Stimulated activated CD4-positive, alpha-beta T cell treated with anti-CD3 and anti-CD28 coated beads, Interleukin-1b, Interleukin-23, amount 100 ng/mL, for 24 hours (primary cell): Measurements from ENCODE around the gene NUFIP2.
A peak's percentile ranks its signal among the peaks of the same experiment; 100 is the strongest.
"Not testable (repeated sequence)": the region's sequence is repeated elsewhere in the genome, so short reads cannot be mapped to it uniquely, and the experiment has no call there.

ENCODE experiments used
- DNase-seq, 4 experiments: peaks; one replicate each; pipeline ENCODE4 v3.0.0-alpha.2; 2020; ENCODE audit warnings: low read depth in 4 of 4, low spot score in 1 of 4

The NUFIP2 gene

GRCh38 chr17:29240477-29240876 is 53.5 kb downstream of the NUFIP2 start:
- no peak for DNase-seq

- DNase-seq = no peak
Observed at GRCh38 chr17:29238133-29238850, 55.7 kb downstream of the NUFIP2 start.

DNA sequence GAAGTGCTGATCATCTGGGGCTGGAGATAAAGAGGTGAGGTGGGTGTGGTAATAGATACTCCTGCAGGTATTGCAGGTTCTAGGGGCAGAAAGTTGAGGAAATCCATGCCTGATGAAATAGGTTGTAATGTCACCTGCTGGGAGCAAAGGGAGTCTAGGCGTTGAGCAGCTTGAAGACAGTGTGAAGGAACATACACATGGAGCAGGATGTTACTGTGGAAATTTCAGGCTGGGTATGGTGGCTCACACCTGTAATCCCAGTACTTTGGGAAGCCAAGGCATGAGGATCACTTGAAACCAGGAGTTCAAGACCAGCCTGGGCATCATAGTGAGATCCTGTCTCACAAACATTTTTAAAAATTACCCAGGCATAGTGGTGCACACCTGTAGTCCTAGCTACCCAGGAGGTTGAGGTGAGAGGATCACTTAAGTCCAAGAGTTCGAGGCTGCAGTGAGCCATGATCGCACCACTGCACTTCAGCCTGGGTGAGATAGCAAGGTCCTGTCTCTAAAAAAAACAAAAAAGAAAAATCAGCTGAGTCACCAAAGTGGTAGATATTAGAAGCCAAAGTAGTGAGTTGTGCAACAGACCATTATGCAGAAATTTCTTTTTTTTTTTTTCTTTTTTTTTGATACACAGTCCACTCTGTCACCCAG is 56.3 kb downstream of the NUFIP2 start:
- no peak for DNase-seq

DNA sequence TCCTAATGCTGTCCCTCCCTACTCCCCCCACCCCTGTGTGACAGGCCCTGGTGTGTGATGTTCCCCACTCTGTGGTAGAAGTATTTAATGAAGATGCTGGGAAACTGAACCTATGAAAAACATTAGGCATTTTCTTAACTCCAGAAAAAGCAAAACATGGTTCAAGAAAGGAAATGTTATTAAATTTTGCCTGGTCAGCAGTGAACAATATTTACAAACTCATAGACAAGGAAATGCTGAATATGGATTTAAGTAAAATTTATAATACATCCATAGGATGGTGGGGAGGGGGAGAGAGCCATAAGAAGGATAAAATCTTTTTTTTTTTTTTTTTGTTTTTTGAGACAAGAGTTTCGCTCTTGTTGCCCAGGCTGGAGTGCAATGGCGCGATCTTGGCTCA is 58.0 kb downstream of the NUFIP2 start:
- DNase-seq = no peak

DNA sequence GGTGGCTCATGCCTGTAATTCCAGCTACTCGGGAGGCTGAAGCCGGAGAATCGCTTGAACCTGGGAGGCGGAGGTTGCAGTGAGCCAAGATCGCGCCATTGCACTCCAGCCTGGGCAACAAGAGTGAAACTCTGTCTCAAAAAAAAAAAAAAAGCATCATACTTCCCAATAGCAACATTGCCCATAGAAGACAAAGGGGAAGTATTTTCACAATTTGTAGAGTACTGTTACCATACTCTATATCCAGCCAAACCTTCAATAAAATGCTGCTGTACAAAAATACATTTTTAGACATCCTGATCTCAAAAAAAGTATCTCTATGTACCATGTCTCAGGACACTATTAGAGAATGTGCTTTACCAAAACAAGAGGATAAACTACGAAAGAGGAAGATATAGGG is 59.0 kb downstream of the NUFIP2 start:
- DNase-seq = not testable (repeated sequence)

- DNase-seq = no peak
Observed at GRCh38 chr17:29233301-29233700, 60.6 kb downstream of the NUFIP2 start.

GRCh38 chr17:29225396-29225795 is 68.6 kb downstream of the NUFIP2 start:
- DNase-seq = no peak

DNA sequence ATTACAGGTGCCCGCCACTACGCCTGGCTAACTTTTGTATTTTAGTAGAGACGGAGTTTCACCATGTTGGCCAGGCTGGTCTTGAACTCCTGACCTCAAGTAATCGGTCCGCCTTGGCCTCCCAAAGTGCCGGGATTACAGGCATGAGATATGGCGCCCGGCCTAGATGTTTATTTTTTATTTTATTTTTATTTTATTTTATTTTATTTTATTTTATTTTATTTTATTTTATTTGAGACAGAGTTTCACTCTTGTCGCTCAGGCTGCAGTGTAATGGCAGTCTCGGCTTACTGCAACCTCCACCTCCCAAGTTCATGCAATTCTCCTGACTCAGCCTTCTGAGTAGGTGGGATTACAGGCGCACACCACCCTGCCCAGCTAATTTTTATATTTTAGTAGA is 72.6 kb downstream of the NUFIP2 start:
- not testable (repeated sequence) for DNase-seq

DNA sequence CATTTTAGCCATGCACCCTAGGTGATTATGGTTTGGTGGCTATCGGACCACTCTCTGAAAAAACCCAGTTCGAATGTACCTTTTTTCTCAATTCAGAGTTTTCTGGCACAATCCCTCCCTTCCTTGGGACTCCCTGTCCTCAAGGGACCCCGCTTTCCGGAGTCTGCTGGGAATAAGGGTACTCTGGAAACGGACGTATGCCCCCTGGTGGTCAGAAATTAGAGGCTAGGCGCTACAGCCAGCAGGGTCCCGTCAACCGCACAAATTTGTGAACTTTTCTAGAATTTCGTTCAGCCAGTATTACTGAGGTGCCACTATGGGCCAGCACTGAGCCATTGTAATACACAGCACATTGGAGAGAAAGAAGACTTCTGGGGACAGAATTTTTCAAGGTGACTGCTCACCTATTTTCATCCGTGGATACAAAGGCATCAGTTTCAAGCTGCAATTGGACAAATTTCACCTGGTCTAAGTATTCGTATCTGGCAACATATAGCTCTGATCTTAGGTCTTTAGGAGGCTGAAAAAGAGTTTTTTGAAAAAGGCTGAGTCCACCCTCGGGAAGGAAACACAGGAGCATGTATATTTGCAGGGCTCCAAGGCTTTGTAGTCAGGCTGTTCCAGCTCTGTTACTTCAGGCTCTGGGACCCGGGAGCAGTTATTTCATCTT is 74.4 kb downstream of the NUFIP2 start:
- peak; percentile 54 to 58 (median 56) for DNase-seq

- DNase-seq = no peak
Observed at GRCh38 chr17:29216856-29217255, 77.1 kb downstream of the NUFIP2 start.

- no peak for DNase-seq
Observed at GRCh38 chr17:29216181-29216580, 77.8 kb downstream of the NUFIP2 start.

DNA sequence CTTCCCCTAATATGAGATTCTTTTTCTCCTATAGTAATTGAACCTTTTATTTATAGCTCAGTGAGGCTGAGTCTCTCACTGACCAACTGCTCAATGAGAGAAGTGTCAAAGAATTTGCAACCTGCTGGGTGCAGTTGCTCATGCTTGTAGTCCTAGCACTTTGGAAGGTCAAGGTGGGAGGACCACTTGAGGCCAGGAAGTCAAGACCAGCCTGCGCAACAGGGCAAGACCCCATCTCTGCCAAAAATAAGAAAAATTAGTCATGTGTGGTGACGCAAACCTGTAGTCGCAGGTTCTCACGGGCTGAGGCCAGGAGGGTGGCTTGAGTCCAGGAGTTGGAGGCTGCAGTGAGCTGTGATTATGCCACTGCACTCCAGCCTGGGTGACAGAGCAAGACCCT is 78.2 kb downstream of the NUFIP2 start:
- DNase-seq = no peak

DNA sequence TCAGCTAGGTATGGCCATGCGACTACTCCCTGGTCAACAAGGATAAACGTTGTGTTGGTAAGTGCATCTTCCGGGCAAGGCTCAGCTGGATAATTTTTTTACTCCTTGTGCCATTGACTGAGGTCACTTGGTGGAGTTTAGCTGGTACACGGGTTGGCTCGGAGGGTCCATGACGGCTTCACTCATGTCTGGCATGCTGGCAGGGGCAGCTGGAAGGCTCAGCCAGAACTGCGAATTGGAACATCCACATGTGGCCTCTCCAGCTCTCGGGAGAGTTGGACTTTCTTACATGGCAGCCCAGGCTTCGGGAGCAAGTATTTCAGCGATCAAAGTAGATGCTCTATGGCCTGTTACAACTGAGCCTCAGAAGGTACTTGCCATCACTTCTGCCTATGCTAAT is 78.8 kb downstream of the NUFIP2 start:
- no peak for DNase-seq

DNA sequence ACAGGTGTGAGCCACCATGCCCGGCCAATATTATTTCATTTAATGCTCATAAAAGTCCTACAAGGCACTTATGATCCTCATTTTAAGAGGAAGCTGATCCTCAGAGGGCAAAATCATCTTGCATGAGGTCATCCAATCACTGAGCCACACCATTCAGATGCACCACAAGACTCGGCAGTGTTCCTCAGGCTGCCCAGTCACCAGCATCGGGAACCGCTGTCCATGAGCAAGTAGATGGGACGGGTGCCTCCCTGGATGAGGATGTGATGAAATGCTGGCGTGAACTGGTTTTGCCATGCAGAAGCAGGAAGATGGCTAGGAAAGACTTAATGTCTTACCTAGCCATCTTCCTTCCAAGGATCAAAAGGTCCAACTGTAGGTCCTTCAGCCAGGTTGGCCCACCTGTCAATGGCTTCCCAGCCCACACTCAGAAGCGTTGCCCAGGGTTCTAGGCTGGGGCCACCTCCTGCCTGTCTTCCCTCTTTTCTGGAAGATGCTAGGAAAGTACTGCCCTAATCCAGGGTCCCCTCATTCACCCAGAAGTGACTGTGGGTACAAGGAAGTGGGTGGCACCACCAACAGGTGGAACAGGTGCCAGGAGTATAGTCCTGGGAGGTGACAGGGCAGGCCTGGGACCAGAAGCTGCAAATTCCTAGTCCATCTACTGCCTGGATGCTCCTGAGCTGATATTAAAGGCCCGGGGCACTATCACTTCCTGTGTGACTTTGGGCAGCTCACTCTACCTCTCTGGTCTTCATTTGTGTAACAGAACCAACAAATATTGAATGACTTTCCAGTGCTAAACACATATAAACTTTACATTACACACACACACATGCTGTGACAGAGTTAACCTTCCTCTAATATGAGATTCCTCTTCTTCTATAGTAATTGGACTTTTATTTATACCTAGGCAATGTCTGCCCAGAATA is 79.5 kb downstream of the NUFIP2 start:
- no peak for DNase-seq

DNA sequence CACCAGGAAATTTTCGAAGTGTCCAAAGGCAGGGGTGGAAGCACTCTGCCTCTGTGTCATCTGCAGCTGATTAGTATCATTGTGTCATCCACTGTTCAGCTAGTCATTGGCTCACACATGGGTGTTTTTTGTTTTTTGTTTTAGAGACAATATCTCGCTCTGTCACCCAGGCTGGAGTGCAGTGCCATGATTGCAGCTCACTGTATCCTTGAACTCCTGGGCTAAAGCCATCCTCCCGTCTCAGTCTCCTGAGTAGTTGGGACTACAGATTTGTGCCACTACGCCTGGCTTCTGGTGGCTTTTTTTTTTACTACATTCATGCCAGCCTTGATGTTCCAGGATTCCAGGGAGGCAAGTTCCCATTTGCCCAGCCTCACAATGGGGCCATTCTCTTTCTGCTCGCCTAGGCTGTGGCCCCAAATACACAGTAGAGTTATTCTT is 81.2 kb downstream of the NUFIP2 start:
- DNase-seq = no peak

GRCh38 chr17:29212094-29212631 is 81.8 kb downstream of the NUFIP2 start:
- no peak for DNase-seq

GRCh38 chr17:29210879-29211278 is 83.1 kb downstream of the NUFIP2 start:
- DNase-seq = no peak

GRCh38 chr17:29209073-29209472 is 84.9 kb downstream of the NUFIP2 start:
- DNase-seq = no peak

DNA sequence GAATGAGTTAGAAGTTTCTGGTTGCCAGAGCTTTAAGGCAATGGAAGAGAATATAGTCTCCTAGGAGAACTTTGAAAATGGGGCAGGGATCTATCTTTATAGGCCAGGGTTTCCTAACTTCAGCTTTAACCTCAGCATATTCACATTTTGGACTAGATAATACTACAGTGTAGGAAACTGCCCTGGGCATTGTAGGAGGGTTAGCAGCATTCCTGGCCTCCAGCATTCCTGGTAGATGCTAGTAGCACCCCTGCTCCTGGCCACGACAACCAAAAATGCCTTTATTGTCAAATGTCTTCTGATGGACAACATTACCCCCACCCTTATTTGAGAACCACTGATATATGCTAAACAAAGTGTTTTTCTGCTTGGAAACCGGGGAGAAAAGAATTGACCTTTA is 86.0 kb downstream of the NUFIP2 start:
- no peak for DNase-seq
